Tongue (tissue), 2 donors: ENCODE results near the gene MOSMO. TPM values are rescaled to one million over a fixed set of nuclear protein-coding genes. Genes with fewer than 3 reads are reported as not detected.
"Not testable (repeated sequence)": the region's sequence is repeated elsewhere in the genome, so short reads cannot be mapped to it uniquely, and the experiment has no call there.

Experiments
- DNase-seq: peaks from one replicate; pipeline ENCODE4 v3.0.0-alpha.2; 2015
- total RNA-seq: library from RNA; depleted of rRNA; stranded (reverse); fragments of >200 nt; gene quantifications from one replicate; pipeline ENCODE4 v1.2.3, GENCODE V29; 2014

Gene MOSMO
- total RNA-seq, 1 donor from 2014 or later: 20.9 TPM

- no peak for DNase-seq
These were observed 4.7 kb upstream of the MOSMO start for GRCh38 chr16:22003195-22003594.

- DNase-seq: no peak
These were observed 3.6 kb upstream of the MOSMO start for GRCh38 chr16:22004341-22004740.

- no peak for DNase-seq
These were observed 2.2 kb upstream of the MOSMO start for GRCh38 chr16:22005746-22006145.

GRCh38 chr16:22006636-22007035, 1.3 kb upstream of the MOSMO start:
- DNase-seq: no peak

- DNase-seq: no peak
These were observed 777 bp upstream of the MOSMO start for GRCh38 chr16:22007159-22007508.

- peak; percentile 24 for DNase-seq
These were observed 526 bp downstream of the MOSMO start for GRCh38 chr16:22008215-22009059.

- no peak for DNase-seq
These were observed 3.0 kb downstream of the MOSMO start for GRCh38 chr16:22010902-22011301.

- DNase-seq: no peak
These were observed 4.3 kb downstream of the MOSMO start for GRCh38 chr16:22012241-22012640.

- no peak for DNase-seq
These were observed 5.6 kb downstream of the MOSMO start for GRCh38 chr16:22013486-22013885.

GRCh38 chr16:22014271-22014873, 6.5 kb downstream of the MOSMO start:
- DNase-seq: no peak

GRCh38 chr16:22016927-22017326, 9.0 kb downstream of the MOSMO start:
- no peak for DNase-seq

- DNase-seq: no peak
These were observed 10.6 kb downstream of the MOSMO start for GRCh38 chr16:22018559-22018958.

GRCh38 chr16:22022151-22022550, 14.2 kb downstream of the MOSMO start:
- no peak for DNase-seq

- DNase-seq: no peak
These were observed 15.6 kb downstream of the MOSMO start for GRCh38 chr16:22023505-22023904.

GRCh38 chr16:22024785-22025184, 16.9 kb downstream of the MOSMO start:
- not testable (repeated sequence) for DNase-seq

GRCh38 chr16:22027633-22028032, 19.7 kb downstream of the MOSMO start:
- no peak for DNase-seq

GRCh38 chr16:22029632-22030031, 21.7 kb downstream of the MOSMO start:
- no peak for DNase-seq

GRCh38 chr16:22030087-22030812, 22.3 kb downstream of the MOSMO start:
- DNase-seq: no peak

GRCh38 chr16:22031483-22032083, 23.7 kb downstream of the MOSMO start:
- no peak for DNase-seq

GRCh38 chr16:22034503-22034902, 26.6 kb downstream of the MOSMO start:
- no peak for DNase-seq

- no peak for DNase-seq
These were observed 27.2 kb downstream of the MOSMO start for GRCh38 chr16:22035153-22035552.

GRCh38 chr16:22043882-22044281, 36.0 kb downstream of the MOSMO start:
- DNase-seq: not testable (repeated sequence)

- peak; percentile 5 for DNase-seq
These were observed 38.0 kb downstream of the MOSMO start for GRCh38 chr16:22045888-22046287.
